IPS-18c (cell line): ENCODE data around the gene VAMP1.
"Not testable (repeated sequence)": the region's sequence is repeated elsewhere in the genome, so short reads cannot be mapped to it uniquely, and the experiment has no call there.

Source experiments
- H3K4me3 ChIP-seq: 2 replicates; pipeline ENCODE4 v1.7.0; 2013; ENCODE audit warnings: low read depth, mild to moderate bottlenecking, low read length, moderate library complexity; ENCODE audit not compliant: insufficient read depth
- H3K9me3 ChIP-seq: one replicate; pipeline ENCODE4 v1.6.1; 2013; ENCODE audit warnings: mild to moderate bottlenecking, low read length, moderate library complexity; ENCODE audit not compliant: control insufficient read depth, insufficient read depth

Gene VAMP1

DNA sequence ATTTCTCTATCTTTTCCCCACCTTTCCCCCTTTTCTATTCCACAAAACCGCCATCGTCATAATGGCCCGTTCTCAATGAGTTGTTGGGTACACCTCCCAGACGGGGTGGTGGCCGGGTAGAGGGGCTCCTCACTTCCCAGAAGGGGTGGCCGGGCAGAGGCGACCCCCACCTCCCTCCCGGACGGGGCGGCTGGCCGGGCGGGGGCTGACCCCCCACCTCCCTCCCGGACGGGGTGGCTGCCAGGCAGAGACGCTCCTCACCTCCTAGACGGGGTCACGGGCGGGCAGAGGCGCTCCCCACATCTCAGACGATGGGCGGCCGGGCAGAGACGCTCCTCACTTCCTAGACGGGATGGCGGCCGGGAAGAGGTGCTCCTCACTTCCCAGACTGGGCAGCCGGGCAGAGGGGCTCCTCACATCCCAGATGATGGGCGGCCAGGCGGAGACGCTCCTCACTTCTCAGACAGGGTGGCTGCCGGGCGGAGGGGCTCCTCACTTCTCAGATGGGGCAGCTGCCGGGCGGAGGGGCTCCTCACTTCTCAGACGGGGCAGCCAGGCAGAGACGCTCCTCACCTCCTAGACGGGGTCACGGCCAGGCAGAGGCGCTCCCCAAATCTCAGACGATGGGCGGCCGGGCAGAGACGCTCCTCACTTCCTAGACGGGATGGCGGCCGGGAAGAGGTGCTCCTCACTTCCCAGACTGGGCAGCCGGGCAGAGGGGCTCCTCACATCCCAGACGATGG, 4.9 kb upstream of the VAMP1 start:
- not testable (repeated sequence) for H3K9me3 ChIP-seq, H3K4me3 ChIP-seq

DNA sequence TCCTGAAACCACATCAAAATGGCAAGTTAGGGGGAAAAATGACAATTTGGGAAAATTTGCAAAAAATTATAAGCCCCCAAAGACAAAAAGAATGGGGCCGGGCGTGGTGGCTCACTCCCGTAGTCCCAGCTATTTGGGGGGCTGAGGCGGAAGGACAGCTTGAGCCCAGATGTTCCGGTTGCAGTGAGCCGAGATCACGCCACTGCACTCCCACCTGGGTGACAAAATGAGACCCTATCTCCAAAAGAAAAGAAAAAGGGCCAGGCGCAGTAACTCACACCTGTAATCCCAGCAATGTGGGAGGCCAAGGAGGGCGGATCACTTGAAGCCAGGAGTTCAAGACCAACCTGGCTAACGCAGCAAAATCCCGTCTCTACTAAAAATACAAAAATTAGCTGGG, 2.0 kb upstream of the VAMP1 start:
- peaks cover 2% of the 10 kb centered on the region for H3K9me3 ChIP-seq
- no peak overlapping the region for H3K4me3 ChIP-seq

DNA sequence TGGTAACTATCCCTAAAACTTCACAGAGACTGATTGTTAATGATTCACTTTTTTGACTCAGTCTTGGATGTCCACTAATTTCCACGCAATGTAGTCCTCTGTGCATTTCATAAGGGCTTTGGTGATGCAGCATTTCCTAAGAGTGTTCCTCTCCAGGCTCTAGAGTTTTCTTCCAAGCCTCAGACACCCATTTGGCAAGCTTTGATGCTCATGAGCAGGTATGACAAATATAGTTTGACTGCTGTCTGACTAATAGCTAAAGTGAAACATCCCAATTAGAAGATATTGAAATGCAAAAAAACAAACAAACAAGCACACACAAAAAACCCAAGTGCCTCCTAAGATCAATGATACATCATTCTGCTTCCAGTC, 1.5 kb upstream of the VAMP1 start:
- Histone ChIP-seq H3K4me3 (no peak overlapping the region), H3K9me3 (peaks cover 2% of the 10 kb centered on the region)

DNA sequence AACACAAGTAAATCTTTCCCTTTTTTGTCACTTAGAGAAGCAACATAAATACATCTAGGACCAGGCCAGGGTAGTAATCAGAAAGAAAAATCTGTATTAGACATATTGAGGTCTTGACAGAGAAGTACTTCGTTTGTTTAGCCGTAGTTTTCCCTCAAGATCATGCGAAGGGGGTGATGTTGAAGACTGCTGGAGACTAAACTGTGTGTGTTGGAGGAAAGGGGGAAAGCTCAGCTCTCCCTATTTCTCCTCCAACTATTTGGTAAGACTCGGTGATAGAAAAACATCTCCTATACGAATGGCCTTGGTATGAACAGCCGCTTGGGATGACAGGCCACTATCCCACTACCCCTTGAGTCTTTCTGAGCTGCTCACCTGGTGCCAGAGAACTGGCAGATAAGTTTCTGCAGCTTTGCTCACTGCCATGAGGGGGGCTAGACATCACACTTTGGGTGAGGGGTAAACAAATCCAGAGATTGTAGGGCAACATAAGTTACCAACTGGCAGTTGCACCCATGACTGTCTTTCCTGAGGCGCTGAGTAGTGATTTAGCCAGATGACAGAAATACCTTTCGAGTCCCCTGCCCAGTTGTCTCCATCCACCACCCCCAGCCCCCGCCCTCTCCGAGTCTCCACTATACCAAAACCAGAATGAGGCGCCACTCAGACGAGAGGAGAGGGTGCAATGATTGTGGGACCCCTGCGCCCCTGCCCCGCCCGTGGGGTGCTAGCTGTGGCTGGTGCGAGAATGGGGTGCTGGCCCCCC, 685 bp downstream of the VAMP1 start:
- Histone ChIP-seq H3K4me3 (peak overlapping the region; percentile 96), H3K9me3 (no peaks in the 10 kb centered on the region)

DNA sequence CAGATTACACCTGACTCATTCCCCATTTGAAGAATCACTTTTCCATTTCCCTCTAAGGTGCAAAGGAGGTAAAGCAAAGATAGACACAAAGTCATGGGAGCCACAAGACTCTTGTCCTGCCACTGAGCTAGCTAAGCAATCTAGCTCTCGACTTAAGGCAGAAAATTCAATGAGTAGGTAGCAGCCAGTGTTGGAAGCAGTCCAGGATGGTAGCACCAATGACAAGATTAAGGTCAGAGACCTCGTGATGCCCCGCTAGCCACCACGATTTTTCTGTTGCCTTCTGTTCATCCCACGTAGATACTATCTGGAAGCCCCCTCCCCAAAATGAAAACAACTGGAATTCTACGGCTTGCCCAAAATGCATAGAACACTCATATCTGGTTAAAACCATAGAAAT, 1.4 kb downstream of the VAMP1 start:
- no peaks in the 10 kb centered on the region for H3K9me3 ChIP-seq
- H3K4me3 ChIP-seq, result peak overlapping the region; percentile 96; the same call in 1 of the 2 replicates

DNA sequence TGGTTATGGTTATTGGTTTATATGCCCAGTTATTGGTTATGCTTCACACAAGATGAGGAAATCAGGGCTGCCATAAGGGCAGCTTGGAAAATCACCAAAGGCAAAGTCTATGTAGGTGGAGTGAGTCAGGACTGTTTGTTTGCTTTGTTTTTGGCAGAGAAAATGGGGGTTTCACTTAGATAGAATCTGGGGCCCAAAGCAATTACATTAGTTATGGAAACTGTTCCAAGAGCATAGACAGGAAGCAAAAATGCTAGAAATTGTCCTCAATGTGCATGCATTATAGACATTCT, 2.2 kb downstream of the VAMP1 start:
- Histone ChIP-seq H3K4me3 (no peak overlapping the region), H3K9me3 (no peaks in the 10 kb centered on the region)

DNA sequence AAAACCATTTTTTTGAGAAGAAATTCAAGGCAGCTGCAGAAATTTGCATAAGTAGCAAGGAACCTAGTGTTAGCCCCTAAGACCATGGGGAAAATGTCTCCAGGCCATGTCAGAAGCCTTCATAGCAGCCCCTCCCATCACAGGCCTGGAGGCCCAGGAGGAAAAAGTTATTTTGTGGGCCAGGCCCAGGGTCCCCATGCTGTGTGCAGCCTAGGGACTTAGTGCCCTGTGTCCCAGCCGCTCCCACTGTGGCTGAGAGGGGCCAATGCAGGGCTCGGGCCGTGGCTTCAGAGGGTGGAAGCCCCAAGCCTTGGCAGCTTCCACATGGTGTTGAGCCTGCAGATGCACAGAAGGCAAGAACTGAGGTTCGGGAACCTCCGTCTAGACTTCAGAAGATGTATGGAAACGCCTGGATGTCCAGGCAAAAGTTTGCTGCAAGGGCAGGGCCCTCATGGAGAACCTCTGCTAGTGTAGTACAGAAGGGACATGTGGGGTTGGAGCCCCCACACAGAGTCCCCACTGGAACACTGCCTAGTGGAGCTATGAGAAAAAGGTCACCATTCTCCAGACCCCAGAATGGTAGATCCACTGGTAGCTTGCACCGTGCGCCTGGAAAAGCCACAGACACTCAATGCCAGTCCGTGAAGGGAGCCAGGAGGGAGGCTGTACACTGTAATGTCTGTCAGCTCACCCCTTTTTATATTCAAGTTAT, 2.8 kb downstream of the VAMP1 start:
- not testable (repeated sequence) for H3K4me3 ChIP-seq, H3K9me3 ChIP-seq

DNA sequence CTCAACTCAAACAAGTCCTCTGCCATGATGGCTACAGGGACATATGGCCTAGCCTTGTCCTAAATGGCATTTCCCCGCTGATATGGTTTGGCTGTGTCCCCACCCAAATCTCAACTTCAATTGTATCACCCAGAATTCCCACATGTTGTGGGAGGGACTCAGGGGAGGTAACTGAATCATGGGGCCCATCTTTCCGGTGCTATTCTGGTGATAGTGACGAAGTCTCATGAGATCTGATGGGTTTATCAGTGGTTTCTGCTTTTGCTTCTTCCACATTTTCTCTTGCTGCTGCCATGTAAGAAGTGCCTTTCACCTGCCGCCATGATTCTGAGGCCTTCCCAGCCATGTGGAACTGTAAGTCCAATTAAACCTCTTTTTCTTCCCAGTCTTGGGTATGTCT, 3.7 kb downstream of the VAMP1 start:
- H3K4me3 ChIP-seq, H3K9me3 ChIP-seq: not testable (repeated sequence)

DNA sequence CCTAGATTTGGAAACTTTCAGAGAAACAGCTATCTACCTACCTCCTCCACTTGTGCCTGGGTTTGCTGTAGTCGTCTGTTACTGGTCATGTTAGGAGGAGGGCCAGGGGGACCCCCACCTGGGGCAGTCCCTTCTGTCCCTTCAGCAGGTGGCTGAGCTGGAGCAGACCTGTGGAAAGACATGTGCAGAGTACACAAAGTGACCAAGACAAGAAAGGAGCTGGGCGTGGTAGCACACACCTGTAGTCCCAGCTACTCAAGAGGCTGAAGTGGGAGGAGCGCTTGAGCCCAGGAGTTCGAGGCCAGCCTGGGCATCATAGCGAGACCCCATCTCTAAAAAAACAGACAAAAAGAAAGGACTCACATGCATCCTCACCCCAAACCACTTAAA, 4.3 kb downstream of the VAMP1 start:
- H3K9me3 ChIP-seq, result no peaks in the 10 kb centered on the region
- no peak overlapping the region for H3K4me3 ChIP-seq

DNA sequence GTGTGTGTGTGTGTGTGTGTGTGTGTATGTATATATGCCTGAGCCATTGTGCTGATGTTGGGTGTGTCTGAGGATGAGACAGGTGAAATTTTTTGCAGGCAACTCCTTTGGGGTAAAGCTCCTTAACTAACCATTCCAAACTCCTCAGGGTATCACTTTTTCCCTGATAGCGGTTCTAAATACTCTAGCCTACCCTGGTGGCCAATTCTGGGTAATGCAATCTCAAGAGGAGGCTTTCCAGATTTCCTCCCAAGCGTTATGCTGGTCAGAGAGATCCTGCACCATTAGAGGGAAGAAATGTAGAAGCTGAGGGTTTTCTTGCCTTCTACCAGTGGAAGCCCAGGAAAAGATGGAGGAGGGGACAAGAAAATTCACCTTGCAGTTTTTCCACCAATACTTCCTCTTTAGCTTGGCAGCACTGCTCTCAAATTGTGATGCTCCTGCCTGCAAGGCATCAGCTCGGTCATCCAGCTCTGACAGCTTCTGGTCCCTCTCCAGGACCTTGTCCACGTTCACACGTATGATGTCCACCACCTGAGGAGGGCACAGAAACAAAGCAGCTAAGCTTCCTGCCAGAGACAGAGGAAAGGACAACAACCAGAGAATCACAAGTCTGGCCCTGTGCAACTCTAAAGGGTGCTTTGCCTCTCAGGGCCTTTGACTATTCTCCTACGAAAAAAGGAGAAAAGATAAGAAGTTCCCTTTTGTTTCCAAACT, 4.9 kb downstream of the VAMP1 start:
- no peak overlapping the region for H3K4me3 ChIP-seq
- no peaks in the 10 kb centered on the region for H3K9me3 ChIP-seq

DNA sequence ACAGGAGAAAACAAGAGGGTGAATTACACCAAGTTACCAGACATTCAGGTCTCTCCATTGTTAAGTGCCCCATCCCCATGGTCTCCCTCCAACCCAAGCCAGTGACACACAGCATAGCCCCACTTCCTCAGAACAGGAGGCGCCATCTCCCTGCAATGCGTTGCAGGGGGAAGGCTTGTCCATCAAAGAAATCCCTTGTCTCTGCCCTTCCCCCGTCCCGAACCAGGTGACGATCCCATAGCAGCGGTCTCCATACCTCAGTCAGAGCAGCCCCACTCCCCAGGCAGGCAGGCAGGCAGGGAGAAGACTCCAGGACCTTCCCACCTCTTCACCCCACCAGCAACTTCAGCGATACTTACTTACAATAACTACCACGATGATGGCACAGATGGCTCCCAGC, 5.9 kb downstream of the VAMP1 start:
- Histone ChIP-seq H3K4me3 (no peak overlapping the region), H3K9me3 (no peaks in the 10 kb centered on the region)

DNA sequence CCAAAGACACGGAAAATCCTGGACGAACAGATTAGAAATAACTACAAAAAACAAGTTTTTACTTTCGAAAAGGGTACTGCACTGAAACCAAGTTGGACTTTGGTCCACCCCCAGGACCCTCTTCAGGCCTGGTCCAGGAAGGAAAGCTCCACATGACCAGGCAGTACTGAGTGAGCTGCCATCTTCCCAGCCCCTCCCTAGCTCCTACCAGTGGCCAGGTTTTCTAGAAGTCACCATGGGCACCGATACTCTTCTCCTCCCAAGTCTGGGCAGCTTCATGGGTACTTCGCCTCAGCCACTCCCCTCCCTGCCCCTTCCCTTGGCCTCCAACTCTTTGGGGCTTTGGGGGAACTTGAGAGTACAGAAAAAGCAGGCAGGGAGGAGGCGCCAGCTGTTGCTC, 6.6 kb downstream of the VAMP1 start:
- no peak overlapping the region for H3K4me3 ChIP-seq
- H3K9me3 ChIP-seq, result no peaks in the 10 kb centered on the region

DNA sequence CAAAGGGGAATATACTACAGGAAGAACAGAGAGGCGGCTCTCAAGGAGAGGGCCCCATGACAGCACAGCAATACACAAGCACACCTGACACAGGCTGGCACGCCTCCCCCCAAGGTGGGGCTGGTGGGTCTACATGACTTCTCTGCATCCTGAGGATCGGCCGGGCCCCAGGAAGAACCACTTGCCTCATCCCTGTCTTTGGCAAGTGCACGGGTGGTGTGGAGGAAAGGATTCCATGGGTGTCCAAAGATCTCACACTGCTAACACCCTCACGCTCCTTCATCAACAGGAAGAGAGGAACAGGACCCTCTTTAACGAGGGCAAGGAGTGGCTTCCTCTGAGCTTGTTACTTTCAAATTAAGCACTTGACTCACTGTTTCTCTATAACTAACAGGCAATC, 7.3 kb downstream of the VAMP1 start:
- no peaks in the 10 kb centered on the region for H3K9me3 ChIP-seq
- no peak overlapping the region for H3K4me3 ChIP-seq

DNA sequence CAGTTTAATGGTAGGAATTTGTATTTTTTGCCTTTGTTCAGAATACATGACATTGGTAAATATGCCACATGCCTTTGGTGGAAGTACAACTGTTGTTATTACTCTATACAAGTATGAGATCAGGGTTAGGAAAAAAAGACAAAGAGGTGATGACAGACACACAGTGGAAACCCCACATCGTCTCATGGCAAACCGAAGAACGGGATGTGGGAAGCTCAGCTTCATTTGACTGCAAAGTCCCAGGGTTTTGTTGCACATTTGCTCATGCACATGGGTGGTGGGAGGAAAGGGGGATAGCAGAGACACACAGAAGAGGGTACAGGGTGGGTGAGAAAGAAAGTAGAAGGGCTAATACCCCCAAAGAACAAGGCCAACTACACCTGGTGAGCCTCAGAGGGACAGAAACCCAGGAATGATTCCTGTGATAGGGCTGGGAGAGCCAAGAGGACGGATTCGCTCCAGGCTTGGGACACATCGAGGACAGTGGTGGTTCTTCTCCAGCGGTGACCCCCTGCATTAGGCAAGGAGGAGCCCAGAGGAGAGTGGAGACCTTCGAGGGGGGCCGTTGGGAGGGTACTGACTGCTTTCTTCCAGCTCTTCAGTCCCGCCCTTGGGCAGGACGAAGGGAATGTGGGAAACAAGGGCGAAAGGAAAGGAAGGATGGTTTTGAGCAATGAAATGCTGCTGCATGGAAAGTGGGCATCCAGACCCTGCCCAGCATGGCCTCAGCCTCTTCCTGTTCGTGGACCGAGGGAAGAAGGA, 8.1 kb downstream of the VAMP1 start:
- Histone ChIP-seq H3K9me3 (no peaks in the 10 kb centered on the region), H3K4me3 (no peak overlapping the region)

DNA sequence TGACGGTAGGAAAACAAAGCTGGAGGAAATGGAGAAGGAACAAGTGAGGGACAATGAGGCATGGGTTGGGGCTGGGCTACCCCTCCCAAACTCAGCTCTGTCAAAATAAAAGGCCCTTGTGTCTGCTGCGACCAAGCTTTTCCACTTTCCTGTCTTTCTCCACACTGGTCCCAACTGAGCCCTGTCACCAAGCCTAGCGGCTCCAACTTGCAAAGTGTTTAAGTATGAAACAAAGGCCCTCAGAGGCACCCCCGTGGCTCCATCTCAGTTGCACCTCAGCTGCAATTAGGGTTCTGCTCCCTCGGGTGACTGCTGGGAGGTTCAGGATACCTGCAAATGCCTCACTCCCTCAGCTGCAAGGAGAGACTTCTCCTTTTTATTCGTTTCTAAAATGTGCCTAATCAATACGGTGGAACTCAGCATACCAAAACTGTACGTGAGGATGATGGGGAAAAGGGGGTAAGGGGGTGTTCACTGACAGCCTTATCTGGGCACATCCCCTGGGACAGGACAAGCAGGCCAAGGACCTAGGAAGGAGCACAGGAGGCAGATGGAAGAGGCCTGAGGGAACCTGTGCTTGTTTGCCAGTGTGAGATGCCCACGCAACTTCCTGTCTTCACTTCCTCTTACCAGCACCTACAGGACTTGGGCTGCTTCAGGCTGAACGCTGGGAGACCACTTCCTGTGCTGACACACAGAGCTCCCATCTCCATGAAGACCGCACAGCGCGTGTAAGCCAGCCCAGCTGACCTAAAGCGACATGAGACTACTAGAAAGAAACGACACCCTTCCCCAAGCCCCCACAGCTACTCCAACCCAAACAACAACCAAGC, 8.9 kb downstream of the VAMP1 start:
- Histone ChIP-seq H3K4me3 (no peak overlapping the region), H3K9me3 (no peaks in the 10 kb centered on the region)

DNA sequence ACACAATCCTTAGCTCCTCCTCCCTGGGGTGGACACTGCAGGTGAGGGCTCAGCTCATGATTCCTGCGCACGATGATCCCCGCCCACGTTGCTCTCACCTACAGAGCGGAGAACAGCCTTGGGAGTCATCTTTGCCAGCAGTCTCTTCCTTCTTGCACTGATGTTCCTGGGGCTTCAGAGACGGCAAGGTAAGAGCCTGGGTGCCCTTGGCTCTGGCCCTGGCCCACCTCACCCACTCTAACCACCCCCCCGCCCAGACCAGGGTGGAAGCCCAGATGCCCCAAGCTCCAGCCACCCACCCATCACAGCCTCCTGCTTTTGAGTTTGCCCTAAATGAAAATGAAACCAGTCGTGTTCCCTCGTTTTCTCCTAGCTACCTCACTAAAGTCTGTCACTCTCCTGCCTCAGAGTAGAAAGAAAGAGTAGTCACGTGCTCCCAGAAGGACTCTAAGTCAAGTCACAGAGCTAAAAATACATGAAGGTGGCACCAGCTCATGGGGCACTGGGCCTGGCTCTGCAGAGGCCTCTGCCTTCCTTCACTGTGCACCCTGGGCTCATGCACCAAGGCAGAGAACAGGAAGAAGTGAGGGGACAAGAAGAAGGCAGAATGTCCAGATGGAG, 9.6 kb downstream of the VAMP1 start:
- Histone ChIP-seq H3K4me3 (no peak overlapping the region), H3K9me3 (no peaks in the 10 kb centered on the region)
